NCI-H2107 treated with DMSO at 0.1 percent for 48 hours (cell line): ENCODE measurements around the gene LY6G6C.

Experiments
- DNase-seq: peaks from one replicate; lab custom pipeline; 2025; ENCODE audit not compliant: unreplicated experiment; lab: John Stamatoyannopoulos, UW

Gene LY6G6C

DNA sequence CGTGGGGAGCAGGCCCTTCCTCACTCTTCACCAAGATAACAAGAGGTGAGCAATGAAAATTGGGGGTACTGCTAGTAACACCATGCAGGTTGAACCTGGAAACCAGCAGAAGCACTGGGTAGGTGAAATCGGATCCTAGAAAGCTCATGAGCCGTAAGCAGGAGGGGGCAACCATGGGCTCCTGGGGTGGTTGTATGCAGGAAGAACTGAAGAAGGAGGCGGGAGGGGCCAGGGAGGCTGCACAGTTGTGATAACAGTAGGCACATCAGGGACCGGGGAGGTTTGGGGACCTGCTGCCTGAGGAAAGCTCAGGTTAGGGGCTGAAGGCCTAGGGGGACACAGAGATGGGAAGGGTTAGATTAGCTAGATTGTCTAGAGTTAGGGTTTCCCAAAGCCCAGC is 35.1 kb downstream of the LY6G6C start:
- DNase-seq = no peak

DNA sequence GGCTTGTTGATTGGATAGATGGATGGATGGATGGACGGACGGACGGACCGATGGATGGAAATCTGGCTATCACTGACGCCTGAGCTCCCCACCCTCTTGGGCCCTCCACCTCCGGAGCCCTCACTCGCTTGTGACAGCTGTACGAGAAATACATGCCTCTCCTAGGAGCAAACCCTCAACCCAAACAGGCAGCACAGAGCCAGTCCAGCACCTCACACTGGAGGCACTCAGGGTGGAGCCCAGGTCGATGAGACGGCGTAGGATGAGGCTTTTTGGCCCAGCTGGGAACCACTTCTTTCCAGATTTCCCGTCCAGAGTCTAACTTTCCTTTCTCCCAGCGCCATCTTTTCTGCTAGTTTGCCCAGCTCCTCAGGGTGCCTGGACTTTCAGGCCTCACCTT is 38.0 kb downstream of the LY6G6C start:
- DNase-seq = no peak

- peak; percentile 21 for DNase-seq
These were observed 40.3 kb downstream of the LY6G6C start for GRCh38 chr6:31681135-31681671.

DNA sequence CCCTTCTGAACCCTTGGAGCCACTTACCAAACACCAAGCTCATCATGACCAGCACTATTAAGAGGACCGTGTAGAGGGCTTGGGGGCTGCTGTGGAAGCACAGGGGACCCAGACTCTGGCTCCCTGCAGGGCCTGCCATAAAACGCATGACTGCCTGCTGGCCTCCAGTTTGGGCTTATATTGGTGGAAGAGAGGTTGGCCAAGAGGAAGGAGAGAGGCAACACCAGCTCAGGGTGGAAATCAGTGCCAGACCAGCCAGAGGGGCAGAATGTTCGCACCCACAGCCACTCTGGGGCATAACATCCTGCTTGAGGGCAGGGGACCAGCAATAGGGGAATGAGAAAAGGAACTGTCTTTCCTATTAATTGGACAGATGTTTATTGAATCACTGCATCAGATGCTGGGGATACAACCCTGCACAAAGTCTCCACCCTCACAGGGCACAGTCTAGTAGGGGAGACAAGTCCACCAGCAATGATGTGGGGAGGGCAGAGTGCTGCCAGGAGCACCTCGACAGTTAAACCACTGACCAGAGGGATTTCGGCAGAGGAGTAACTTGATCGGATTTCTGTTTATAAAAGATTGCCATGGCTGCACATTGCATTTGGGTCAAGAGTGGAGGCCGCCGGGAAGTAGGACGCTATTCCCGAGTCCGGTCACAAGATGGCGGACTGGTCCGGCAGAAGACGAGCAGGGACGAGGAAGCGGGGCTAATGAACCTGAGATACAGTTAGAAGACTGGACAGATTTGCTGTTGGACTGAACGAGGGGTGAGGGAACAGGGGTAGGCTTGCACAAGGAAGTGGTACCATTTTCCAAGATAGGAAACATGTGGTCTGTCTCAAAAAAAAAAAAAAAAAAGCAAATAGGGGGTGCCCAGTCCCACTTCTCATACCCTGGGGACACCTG is 41.1 kb downstream of the LY6G6C start, which contains the start of gene LY6G5C:
Gene LY6G5C, minus strand, starts transcription at position 842 of the 909 bp plus-strand sequence. Its CDS starts 694 bp downstream, at position 148.
- peak; percentile 46 for DNase-seq

DNA sequence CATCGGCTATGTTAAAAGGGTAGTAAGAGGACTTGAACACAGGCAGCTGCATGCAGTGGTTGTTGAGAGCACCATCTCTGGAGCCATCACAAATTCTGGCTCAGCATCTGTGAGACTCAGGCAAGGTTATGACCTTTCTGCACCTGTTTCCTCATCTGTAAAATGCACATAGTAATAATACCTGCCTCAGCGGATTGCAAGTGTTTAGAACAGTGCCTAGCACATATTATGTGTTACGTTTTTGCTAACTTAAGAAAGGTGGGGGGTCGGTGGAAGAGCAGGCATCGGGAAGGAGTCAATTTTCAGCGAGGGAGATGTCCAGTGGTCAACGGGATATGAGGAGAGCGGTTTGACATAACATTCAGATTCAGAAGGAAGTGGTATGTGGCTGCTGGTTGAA is 43.6 kb downstream of the LY6G6C start:
- DNase-seq = no peak

DNA sequence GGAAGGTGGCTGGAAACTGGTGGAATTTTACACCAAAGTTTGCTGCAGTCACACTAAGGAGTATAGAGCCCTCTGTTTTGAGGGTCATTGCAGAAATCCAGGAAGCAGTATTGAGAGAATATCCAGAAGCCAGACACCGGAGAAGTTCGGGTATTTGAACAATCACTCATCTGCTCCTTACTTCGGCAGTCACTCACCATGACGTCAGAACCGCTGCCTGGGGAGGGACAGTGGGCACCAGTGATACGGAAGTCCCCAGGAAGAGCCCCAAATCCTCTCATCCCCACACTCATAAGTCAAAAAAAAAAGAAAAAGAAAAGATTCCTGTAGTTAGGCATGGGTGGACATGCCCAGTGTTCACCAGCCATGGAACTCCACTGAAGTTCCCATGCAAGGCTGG is 44.6 kb downstream of the LY6G6C start:
- no peak for DNase-seq

- no peak for DNase-seq
These were observed 45.1 kb downstream of the LY6G6C start for GRCh38 chr6:31676322-31676903.

DNA sequence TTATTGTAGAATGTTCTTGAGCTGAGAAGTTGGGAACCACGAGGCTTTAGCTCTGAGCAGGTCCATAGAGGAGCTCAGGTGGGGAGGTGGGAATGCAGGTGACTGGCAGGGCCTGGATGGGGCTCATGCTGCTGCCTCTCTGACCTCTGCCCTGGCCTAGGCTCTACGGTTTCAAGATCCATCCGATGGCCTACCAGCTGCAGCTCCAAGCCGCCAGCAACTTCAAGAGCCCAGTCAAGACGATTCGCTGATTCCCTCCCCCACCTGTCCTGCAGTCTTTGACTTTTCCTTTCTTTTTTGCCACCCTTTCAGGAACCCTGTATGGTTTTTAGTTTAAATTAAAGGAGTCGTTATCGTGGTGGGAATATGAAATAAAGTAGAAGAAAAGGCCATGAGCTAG is 51.9 kb downstream of the LY6G6C start, which contains the start of gene LY6G5B:
Gene LY6G5B, plus strand, starts transcription at position 301 of the 400 bp plus-strand sequence. CDS start 975 bp downstream, outside the sequence.
- no peak for DNase-seq
